Immature natural killer cell (primary cell): ENCODE data around the gene ATP8B4. TPM values are rescaled to one million over a fixed set of nuclear protein-coding genes. Genes with fewer than 3 reads are reported as not detected.

Experiments
- DNase-seq, 3 donors: peaks; one replicate each; pipeline ENCODE4 v3.0.0; 2022; ENCODE audit warnings: mixed read lengths in 1 of 3
- H3K27ac Mint-ChIP-seq, 6 donors: one replicate each; pipeline ENCODE4 v1.8.0; 2020; ENCODE audit warnings: mixed read lengths in 6 of 6, mild to moderate bottlenecking in 5 of 6, inconsistent platforms in 4 of 6, moderate library complexity in 3 of 6
- H3K27me3 Mint-ChIP-seq, 3 donors: one replicate each; pipeline ENCODE4 v1.8.0; 2020 to 2021; ENCODE audit warnings: low read depth in 3 of 3, mild to moderate bottlenecking in 3 of 3, mixed read lengths in 3 of 3, moderate library complexity in 3 of 3, inconsistent platforms in 1 of 3
- H3K36me3 Mint-ChIP-seq, 3 donors: one replicate each; pipeline ENCODE4 v1.8.0; 2020; ENCODE audit warnings: mixed read lengths in 3 of 3, inconsistent platforms in 2 of 3, mild to moderate bottlenecking in 2 of 3
- H3K4me1 Mint-ChIP-seq, 2 donors: one replicate each; pipeline ENCODE4 v1.8.0; 2020; ENCODE audit warnings: inconsistent platforms in 2 of 2, mild to moderate bottlenecking in 2 of 2, mixed read lengths in 2 of 2, moderate library complexity in 1 of 2
- H3K4me3 Mint-ChIP-seq, 5 donors: one replicate each; pipeline ENCODE4 v1.8.0; 2020; ENCODE audit warnings: mild to moderate bottlenecking in 5 of 5, mixed read lengths in 5 of 5, inconsistent platforms in 3 of 5, moderate library complexity in 3 of 5
- H3K9me3 Mint-ChIP-seq, 6 donors: one replicate each; pipeline ENCODE4 v1.8.0; 2020; ENCODE audit warnings: mild to moderate bottlenecking in 6 of 6, mixed read lengths in 6 of 6, inconsistent platforms in 4 of 6, moderate library complexity in 3 of 6
- polyA plus RNA-seq, 3 donors: library from polyadenylated mRNA; unstranded; fragments of 300-500 nt; fragmentation: Illumina TruSeq; gene quantifications; one replicate each; pipeline ENCODE4 v1.2.3, GENCODE V29; 2021

The ATP8B4 gene
- polyA plus RNA-seq, 3 donors from 2014 or later, result 10.8 to 22.7 (median 18.5) TPM

GRCh38 chr15:50148362-50148963, 29.4 kb upstream of the ATP8B4 start:
- Mint-ChIP-seq H3K27me3 (peaks cover 0 to 2% (median 1%) of the 10 kb centered on the region in 3 donors), H3K27ac (no peak overlapping the region), H3K9me3 (no peaks in the 10 kb centered on the region), H3K36me3 (no peaks in the 10 kb centered on the region), H3K4me3 (no peak overlapping the region), H3K4me1 (peaks cover 0 to 7% of the 10 kb centered on the region in 2 donors)
- DNase-seq, result no peak

GRCh38 chr15:50146632-50147031, 27.6 kb upstream of the ATP8B4 start:
- Mint-ChIP-seq H3K27me3 (peaks cover 0 to 4% (median 1%) of the 10 kb centered on the region in 3 donors), H3K27ac (no peak overlapping the region), H3K4me1 (peaks cover 0 to 7% of the 10 kb centered on the region in 2 donors), H3K36me3 (no peaks in the 10 kb centered on the region), H3K9me3 (no peaks in the 10 kb centered on the region), H3K4me3 (no peak overlapping the region)
- DNase-seq, result no peak

GRCh38 chr15:50145451-50145872, 26.4 kb upstream of the ATP8B4 start:
- Mint-ChIP-seq H3K9me3 (no peaks in the 10 kb centered on the region), H3K4me1 (peaks cover 0 to 7% of the 10 kb centered on the region in 2 donors), H3K36me3 (no peaks in the 10 kb centered on the region), H3K4me3 (no peak overlapping the region), H3K27ac (no peak overlapping the region), H3K27me3 (peaks cover 0 to 4% (median 1%) of the 10 kb centered on the region in 3 donors)
- DNase-seq, result peak; percentile 50 to 56 (median 51)

DNA sequence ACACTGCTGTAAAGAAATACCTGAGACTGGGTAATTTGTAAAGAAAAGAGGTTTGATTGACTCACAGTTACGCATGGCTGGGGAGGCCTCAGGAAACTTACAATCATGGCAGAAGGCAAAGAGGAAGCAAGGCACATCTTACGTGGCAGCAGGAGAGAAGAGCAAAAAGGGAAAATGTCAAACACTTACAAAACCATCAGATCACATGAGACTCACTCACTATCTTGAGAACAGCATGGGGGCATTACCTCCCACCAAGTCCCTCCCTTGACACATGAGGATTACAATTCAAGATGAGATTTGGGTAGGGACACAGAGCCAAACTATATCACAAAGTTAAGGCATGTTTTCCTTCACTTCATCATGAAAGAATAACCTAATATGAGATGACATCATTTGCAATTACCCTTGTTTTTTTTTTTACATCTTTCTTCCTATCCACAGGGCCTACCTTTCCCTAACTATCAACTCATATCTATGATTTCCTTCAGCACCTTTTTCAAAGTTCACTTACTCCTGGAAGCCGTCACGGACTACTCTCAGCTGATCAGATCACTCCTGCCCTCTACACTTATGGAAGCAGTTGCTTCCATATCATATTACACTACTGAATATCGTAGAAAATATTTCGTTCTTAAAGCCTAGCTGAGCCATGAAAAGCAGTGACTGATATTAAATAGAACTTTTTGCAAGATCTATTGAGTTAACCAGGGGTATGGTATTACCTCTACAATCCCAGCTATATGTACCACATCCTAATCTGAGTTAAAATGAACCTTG, 25.5 kb upstream of the ATP8B4 start:
- H3K4me1 Mint-ChIP-seq, result peaks cover 0 to 7% of the 10 kb centered on the region in 2 donors
- H3K27ac Mint-ChIP-seq, result no peak overlapping the region
- DNase-seq, result no peak
- H3K4me3 Mint-ChIP-seq, result no peak overlapping the region
- H3K27me3 Mint-ChIP-seq, result peaks cover 0 to 2% (median 1%) of the 10 kb centered on the region in 3 donors
- H3K36me3 Mint-ChIP-seq, result no peaks in the 10 kb centered on the region
- H3K9me3 Mint-ChIP-seq, result no peaks in the 10 kb centered on the region

GRCh38 chr15:50143255-50143860, 24.3 kb upstream of the ATP8B4 start:
- Mint-ChIP-seq H3K4me1 (peaks cover 0 to 9% of the 10 kb centered on the region in 2 donors), H3K27ac (no peak overlapping the region), H3K27me3 (peaks cover 0 to 2% (median 1%) of the 10 kb centered on the region in 3 donors), H3K9me3 (no peaks in the 10 kb centered on the region), H3K4me3 (no peak overlapping the region), H3K36me3 (no peaks in the 10 kb centered on the region)
- no peak for DNase-seq

DNA sequence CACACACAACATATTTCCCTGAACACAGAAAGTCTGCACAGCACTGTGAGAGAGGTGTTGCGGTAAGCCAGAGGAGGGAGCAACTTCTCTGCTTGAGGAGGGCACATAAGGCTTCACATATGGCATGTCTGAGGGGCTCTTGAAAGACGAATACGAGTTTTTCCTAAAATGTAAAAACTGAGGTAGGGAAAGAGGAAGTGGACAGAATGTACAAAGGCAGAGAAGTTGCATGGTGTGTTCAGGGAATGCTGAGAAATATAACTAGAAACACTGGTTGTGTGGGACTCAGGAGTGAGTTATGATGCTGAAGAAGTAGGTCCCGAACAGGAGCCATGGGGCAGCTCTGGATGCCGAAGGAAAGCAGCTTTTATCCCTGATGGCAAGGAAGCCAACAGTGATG, 22.8 kb upstream of the ATP8B4 start:
- peaks cover 0 to 15% of the 10 kb centered on the region in 2 donors for H3K4me1 Mint-ChIP-seq
- DNase-seq, result no peak
- H3K36me3 Mint-ChIP-seq, result no peaks in the 10 kb centered on the region
- no peak overlapping the region for H3K4me3 Mint-ChIP-seq
- H3K27me3 Mint-ChIP-seq, result peaks cover 0 to 2% (median 1%) of the 10 kb centered on the region in 3 donors
- H3K27ac Mint-ChIP-seq, result peak overlapping the region in 1 of 6 donors; percentile 68
- no peaks in the 10 kb centered on the region for H3K9me3 Mint-ChIP-seq

- peaks cover 0 to 2% (median 1%) of the 10 kb centered on the region in 3 donors for H3K27me3 Mint-ChIP-seq
- H3K27ac Mint-ChIP-seq, result no peak overlapping the region
- H3K9me3 Mint-ChIP-seq, result no peaks in the 10 kb centered on the region
- DNase-seq, result no peak
- no peak overlapping the region for H3K4me3 Mint-ChIP-seq
- H3K36me3 Mint-ChIP-seq, result no peaks in the 10 kb centered on the region
- peaks cover 0 to 17% of the 10 kb centered on the region in 2 donors for H3K4me1 Mint-ChIP-seq
These were observed 21.9 kb upstream of the ATP8B4 start for GRCh38 chr15:50140983-50141382.

DNA sequence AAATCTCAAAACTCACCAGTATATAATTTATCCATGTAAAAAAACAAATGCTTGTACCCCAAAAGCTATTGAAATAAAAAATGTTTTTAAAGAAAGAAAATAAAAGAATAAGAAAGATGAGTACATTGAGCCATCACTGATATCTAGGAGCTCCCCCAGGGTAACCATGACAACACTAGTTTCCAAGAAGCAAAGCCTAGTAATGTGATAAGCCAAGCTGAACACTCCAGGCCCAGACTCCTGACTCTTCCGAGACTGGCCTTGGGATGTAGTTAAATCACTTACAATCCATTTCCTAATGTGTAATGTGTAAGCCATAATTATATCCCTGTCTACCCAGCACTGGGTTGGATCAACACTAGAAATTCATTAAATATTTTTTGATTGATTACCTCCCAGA, 21.1 kb upstream of the ATP8B4 start:
- Mint-ChIP-seq H3K4me1 (peaks cover 0 to 19% of the 10 kb centered on the region in 2 donors), H3K27ac (no peak overlapping the region), H3K27me3 (peaks cover 0 to 2% (median 1%) of the 10 kb centered on the region in 3 donors), H3K9me3 (no peaks in the 10 kb centered on the region), H3K4me3 (no peak overlapping the region), H3K36me3 (no peaks in the 10 kb centered on the region)
- no peak for DNase-seq

DNA sequence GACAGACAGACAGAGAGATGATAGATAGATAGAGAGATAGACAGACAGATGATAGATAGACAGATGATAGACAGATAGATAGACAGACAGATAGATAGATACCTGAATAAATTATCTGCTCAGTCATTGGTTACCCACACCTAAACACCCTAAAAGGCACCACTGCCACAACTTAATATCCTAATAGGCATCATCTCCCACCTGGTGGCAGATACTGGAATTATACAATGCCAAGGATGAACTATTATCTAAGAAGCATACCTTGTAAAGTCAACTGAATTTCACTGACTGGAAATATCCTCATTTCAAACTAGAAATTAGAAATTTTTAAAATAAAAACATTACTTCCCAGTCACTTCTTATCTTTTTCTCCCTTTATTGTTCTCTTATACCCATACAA, 19.4 kb upstream of the ATP8B4 start:
- peaks cover 0 to 2% (median 1%) of the 10 kb centered on the region in 3 donors for H3K27me3 Mint-ChIP-seq
- no peak overlapping the region for H3K4me3 Mint-ChIP-seq
- no peaks in the 10 kb centered on the region for H3K9me3 Mint-ChIP-seq
- peaks cover 0 to 27% of the 10 kb centered on the region in 2 donors for H3K4me1 Mint-ChIP-seq
- no peak overlapping the region for H3K27ac Mint-ChIP-seq
- H3K36me3 Mint-ChIP-seq, result no peaks in the 10 kb centered on the region
- DNase-seq, result no peak

GRCh38 chr15:50137893-50138292, 18.9 kb upstream of the ATP8B4 start:
- no peaks in the 10 kb centered on the region for H3K36me3 Mint-ChIP-seq
- H3K4me1 Mint-ChIP-seq, result peaks cover 0 to 27% of the 10 kb centered on the region in 2 donors
- H3K9me3 Mint-ChIP-seq, result no peaks in the 10 kb centered on the region
- DNase-seq, result no peak
- no peak overlapping the region for H3K27ac Mint-ChIP-seq
- peaks cover 0 to 2% (median 1%) of the 10 kb centered on the region in 3 donors for H3K27me3 Mint-ChIP-seq
- no peak overlapping the region for H3K4me3 Mint-ChIP-seq

DNA sequence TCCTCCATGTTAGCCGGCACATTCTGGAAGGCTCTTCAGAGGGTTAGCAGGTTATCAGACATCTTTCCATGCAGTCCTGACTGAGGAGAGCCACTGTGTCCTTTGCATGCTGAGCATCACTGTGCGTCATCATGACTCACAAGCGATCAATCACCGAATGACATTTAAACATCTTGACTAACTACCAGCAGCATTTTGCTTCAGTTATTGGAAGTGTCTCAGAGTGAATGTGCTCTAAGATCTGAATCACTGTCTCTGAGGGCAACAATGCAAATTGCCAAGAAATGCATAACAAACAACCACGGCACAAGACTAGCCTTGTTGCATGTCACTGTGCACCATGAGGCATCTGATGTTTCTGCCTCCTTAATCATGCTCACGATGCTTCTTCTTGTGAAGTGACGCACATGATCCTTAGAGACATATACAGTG, 18.3 kb upstream of the ATP8B4 start:
- H3K27me3 Mint-ChIP-seq, result peaks cover 0 to 2% (median 1%) of the 10 kb centered on the region in 3 donors
- no peaks in the 10 kb centered on the region for H3K36me3 Mint-ChIP-seq
- peaks cover 0 to 27% of the 10 kb centered on the region in 2 donors for H3K4me1 Mint-ChIP-seq
- H3K9me3 Mint-ChIP-seq, result no peaks in the 10 kb centered on the region
- H3K27ac Mint-ChIP-seq, result no peak overlapping the region
- no peak for DNase-seq
- no peak overlapping the region for H3K4me3 Mint-ChIP-seq

DNA sequence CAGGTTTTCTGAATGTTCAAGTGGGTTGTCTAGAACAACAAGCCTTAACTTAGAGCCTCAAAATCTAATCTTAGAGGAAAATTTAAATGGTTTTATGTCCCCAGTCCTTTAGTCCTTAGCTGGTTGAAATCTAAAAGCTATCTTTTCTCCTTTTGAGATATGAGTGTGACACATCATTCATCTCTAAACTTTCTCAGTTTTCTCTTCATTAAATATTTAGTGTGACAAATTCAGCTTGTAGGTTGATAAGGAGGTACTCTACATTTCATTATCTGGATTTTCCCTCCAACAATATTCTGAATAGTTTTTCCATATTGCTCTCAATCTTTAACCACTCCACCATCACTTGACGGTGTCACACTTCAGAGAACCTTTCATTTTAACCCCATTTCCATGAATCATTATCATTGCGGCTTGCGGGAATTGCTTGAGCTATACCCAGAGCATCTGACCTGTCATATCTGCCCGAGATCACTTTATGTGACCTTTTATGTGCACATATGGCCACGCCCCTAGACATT, 16.1 kb upstream of the ATP8B4 start:
- H3K27me3 Mint-ChIP-seq, result no peaks in the 10 kb centered on the region
- H3K36me3 Mint-ChIP-seq, result no peaks in the 10 kb centered on the region
- peak in 1 of 3 donors; percentile 31 for DNase-seq
- no peaks in the 10 kb centered on the region for H3K9me3 Mint-ChIP-seq
- H3K27ac Mint-ChIP-seq, result peak overlapping the region in 3 of 6 donors; percentile 20 to 48 (median 38)
- peaks cover 0 to 27% of the 10 kb centered on the region in 2 donors for H3K4me1 Mint-ChIP-seq
- H3K4me3 Mint-ChIP-seq, result peak overlapping the region in 1 of 5 donors; percentile 56

DNA sequence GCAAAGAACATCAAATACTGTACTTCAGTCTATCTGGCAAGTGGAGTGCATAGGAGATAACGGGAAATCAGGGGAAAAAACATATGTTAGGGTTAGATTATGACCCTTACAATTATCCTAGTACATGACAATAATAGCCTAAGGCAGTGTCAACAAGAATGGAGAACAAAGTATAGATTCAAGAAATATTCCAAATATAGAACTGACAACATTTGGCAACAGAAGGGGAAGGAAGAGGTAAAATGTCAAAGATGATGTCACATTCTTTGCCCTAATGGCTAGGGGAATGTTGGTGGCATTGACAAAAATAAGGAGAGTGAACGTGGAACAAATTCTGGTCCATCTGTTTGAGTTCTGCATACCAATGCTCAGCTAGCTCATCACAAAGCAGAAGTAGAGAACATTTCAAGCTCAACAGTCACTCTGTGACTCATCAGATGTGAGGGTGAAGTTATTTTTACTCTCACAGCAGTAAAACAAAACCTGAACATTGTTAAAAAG, 15.5 kb upstream of the ATP8B4 start:
- Mint-ChIP-seq H3K4me1 (peaks cover 0 to 27% of the 10 kb centered on the region in 2 donors), H3K27me3 (no peaks in the 10 kb centered on the region), H3K4me3 (no peak overlapping the region), H3K27ac (peak overlapping the region in 3 of 6 donors; percentile 1 to 48 (median 3)), H3K9me3 (no peaks in the 10 kb centered on the region), H3K36me3 (no peaks in the 10 kb centered on the region)
- DNase-seq, result no peak
